ENCODE measurements around the gene DKK2. TPM values are rescaled to one million over a fixed set of nuclear protein-coding genes. Genes with fewer than 3 reads are reported as not detected.

The DKK2 gene
- total RNA-seq, 1 experiment from 2014 or later = not detected

DNA sequence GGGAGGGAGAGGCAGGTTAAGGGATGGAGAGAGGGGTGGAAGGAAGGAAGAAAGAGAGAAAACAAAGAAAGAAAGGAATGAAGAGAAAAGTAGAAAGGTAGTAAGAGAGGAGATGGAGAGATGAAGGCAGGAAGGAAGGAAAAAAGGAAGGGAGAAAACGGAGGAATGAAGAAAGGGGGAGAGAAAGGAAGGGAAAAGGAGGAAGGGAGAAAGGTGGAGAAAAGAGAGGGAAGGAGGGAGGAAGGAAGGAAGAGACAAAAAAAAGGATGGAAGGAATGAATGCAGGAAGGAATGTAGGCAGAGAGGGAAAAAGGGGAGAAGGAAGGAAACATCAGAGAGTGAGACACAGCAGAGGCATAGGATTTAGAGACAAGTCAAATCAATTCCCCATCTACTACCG, 68.2 kb downstream of the DKK2 start:
- DNase-seq (ENCODE audit: low spot score) (no peak), ATAC-seq (no peak)
- Mint-ChIP-seq H3K4me3 (no peak overlapping the region), H3K9me3 (peaks cover 8% of the 10 kb centered on the region), H3K27ac (no peak overlapping the region), H3K36me3 (peaks cover 2% of the 10 kb centered on the region; the same call in 1 of the 2 replicates), H3K27me3 (ENCODE audit: low read depth) (no peaks in the 10 kb centered on the region), H3K4me1 (peaks cover 6% of the 10 kb centered on the region)
- ChIA-PET CTCF (no interaction called here), POLR2A (no interaction called here)
- TF ChIP-seq GABPB1 (CRISPR knock-in tag; IDR thresholded peaks at IDR 0.05) (no peak), ESRRA (CRISPR knock-in tag; IDR thresholded peaks at IDR 0.05; ENCODE audit: borderline replicate concordance) (no peak), NR3C1 (CRISPR knock-in tag; conservative IDR thresholded peaks at IDR 0.05; ENCODE audit: low read depth) (no peak), SP1 (CRISPR knock-in tag; conservative IDR thresholded peaks at IDR 0.05) (no peak), RELA (CRISPR knock-in tag; IDR thresholded peaks at IDR 0.05; ENCODE audit: borderline replicate concordance) (no peak), ATF6 (CRISPR knock-in tag; IDR thresholded peaks at IDR 0.05) (no peak), TP53 (CRISPR knock-in tag; IDR thresholded peaks at IDR 0.05) (no peak)
- TF ChIP-seq, protein P1, sequence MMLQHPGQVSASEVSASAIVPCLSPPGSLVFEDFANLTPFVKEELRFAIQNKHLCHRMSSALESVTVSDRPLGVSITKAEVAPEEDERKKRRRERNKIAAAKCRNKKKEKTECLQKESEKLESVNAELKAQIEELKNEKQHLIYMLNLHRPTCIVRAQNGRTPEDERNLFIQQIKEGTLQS (CRISPR knock-in tag; conservative IDR thresholded peaks at IDR 0.05) = no peak
- TF ChIP-seq, protein P2, sequence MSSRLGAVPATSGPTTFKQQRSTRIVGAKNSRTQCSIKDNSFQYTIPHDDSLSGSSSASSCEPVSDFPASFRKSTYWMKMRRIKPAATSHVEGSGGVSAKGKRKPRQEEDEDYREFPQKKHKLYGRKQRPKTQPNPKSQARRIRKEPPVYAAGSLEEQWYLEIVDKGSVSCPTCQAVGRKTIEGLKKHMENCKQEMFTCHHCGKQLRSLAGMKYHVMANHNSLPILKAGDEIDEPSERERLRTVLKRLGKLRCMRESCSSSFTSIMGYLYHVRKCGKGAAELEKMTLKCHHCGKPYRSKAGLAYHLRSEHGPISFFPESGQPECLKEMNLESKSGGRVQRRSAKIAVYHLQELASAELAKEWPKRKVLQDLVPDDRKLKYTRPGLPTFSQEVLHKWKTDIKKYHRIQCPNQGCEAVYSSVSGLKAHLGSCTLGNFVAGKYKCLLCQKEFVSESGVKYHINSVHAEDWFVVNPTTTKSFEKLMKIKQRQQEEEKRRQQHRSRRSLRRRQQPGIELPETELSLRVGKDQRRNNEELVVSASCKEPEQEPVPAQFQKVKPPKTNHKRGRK (CRISPR knock-in tag; IDR thresholded peaks at IDR 0.05; ENCODE audit: borderline replicate concordance) = no peak
- TF ChIP-seq, protein P3, sequence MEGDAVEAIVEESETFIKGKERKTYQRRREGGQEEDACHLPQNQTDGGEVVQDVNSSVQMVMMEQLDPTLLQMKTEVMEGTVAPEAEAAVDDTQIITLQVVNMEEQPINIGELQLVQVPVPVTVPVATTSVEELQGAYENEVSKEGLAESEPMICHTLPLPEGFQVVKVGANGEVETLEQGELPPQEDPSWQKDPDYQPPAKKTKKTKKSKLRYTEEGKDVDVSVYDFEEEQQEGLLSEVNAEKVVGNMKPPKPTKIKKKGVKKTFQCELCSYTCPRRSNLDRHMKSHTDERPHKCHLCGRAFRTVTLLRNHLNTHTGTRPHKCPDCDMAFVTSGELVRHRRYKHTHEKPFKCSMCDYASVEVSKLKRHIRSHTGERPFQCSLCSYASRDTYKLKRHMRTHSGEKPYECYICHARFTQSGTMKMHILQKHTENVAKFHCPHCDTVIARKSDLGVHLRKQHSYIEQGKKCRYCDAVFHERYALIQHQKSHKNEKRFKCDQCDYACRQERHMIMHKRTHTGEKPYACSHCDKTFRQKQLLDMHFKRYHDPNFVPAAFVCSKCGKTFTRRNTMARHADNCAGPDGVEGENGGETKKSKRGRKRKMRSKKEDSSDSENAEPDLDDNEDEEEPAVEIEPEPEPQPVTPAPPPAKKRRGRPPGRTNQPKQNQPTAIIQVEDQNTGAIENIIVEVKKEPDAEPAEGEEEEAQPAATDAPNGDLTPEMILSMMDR (IDR thresholded peaks at IDR 0.05) = no peak

DNA sequence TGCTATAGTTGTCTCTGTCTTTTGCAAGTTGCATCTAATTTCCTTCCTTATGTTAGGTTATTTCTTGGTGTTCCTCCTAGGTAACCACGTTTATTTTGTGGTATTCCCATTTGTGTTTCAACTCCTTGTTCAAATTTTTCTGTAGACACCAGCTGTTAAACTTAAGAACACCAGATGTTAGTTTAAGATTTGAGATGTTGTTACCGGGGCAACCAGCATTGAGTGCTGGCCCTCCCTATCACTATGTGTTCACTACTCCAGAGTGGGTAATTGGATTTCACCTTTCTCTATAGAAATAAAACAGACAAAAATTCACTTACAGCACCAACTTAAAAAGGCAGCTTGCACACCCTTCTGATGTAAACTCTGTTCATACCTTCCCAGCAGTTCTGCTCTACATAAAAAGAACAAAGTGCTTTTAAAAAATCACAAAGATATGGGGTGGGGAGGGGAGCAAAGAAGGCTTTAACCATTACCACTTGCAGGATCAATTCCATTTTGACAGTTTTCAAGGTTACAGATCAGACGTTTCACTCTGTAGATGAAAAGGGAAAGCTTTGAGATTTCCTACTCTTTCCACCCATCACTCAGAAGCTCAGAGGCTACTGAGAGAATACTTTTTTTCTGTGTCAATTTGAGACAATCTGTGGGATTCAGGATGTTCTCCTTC, 82.9 kb downstream of the DKK2 start:
- ATAC-seq (no peak), DNase-seq (ENCODE audit: low spot score) (no peak)
- H3K36me3 Mint-ChIP-seq = peaks cover 2% of the 10 kb centered on the region; the same call in 1 of the 2 replicates
- ChIA-PET CTCF (no interaction called here), POLR2A (no interaction called here)
- peaks cover 4% of the 10 kb centered on the region; the same call in 1 of the 2 replicates for H3K9me3 Mint-ChIP-seq
- TF ChIP-seq JUN (CRISPR knock-in tag; IDR thresholded peaks at IDR 0.05) = no peak
- TF ChIP-seq ZNF671 (CRISPR knock-in tag; IDR thresholded peaks at IDR 0.05) = no peak
- no peak for TF ChIP-seq OVOL2 (CRISPR knock-in tag; IDR thresholded peaks at IDR 0.05; ENCODE audit: borderline replicate concordance)
- no peak for TF ChIP-seq ZNF263 (CRISPR knock-in tag; IDR thresholded peaks at IDR 0.05; ENCODE audit: low read depth)
- TF ChIP-seq, protein P4, sequence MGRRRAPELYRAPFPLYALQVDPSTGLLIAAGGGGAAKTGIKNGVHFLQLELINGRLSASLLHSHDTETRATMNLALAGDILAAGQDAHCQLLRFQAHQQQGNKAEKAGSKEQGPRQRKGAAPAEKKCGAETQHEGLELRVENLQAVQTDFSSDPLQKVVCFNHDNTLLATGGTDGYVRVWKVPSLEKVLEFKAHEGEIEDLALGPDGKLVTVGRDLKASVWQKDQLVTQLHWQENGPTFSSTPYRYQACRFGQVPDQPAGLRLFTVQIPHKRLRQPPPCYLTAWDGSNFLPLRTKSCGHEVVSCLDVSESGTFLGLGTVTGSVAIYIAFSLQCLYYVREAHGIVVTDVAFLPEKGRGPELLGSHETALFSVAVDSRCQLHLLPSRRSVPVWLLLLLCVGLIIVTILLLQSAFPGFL (CRISPR knock-in tag; IDR thresholded peaks at IDR 0.05; ENCODE audit: borderline replicate concordance) = no peak
- no peak for TF ChIP-seq TEAD4 (CRISPR knock-in tag; IDR thresholded peaks at IDR 0.05)
- TF ChIP-seq SMAD3 (CRISPR knock-in tag; IDR thresholded peaks at IDR 0.05; ENCODE audit: borderline replicate concordance) = no peak
- TF ChIP-seq GABPB1 (CRISPR knock-in tag; IDR thresholded peaks at IDR 0.05) = no peak
- no peak for TF ChIP-seq CREB1 (CRISPR knock-in tag; IDR thresholded peaks at IDR 0.05)
- TF ChIP-seq ELF4 (CRISPR knock-in tag; IDR thresholded peaks at IDR 0.05; ENCODE audit: low read depth) = no peak
- no peak for TF ChIP-seq NR2C2 (CRISPR knock-in tag; IDR thresholded peaks at IDR 0.05)
- no peak for TF ChIP-seq ZSCAN18 (CRISPR knock-in tag; IDR thresholded peaks at IDR 0.05)
- TF ChIP-seq SOX15 (CRISPR knock-in tag; IDR thresholded peaks at IDR 0.05) = no peak
- no peak for TF ChIP-seq ZNF396 (CRISPR knock-in tag; IDR thresholded peaks at IDR 0.05; ENCODE audit: borderline replicate concordance)
- no peak for TF ChIP-seq MXD4 (CRISPR knock-in tag; IDR thresholded peaks at IDR 0.05; ENCODE audit: borderline replicate concordance)
- no peaks in the 10 kb centered on the region for H3K27me3 Mint-ChIP-seq (ENCODE audit: low read depth)
- no peak overlapping the region for H3K4me3 Mint-ChIP-seq
- H3K4me1 Mint-ChIP-seq = no peaks in the 10 kb centered on the region
- no peak overlapping the region for H3K27ac Mint-ChIP-seq

All from WTC11 (cell line).